Middle frontal gyrus (tissue), 1 donor: ENCODE data around the gene LRRTM4.

Source experiments
- DNase-seq: peaks from one replicate; pipeline ENCODE4 v3.0.0-alpha.2; 2015; ENCODE audit warnings: low spot score; ENCODE audit errors: extremely low spot score

Gene LRRTM4

GRCh38 chr2:77001895-77002294, 520.3 kb downstream of the LRRTM4 start:
- DNase-seq: no peak

DNA sequence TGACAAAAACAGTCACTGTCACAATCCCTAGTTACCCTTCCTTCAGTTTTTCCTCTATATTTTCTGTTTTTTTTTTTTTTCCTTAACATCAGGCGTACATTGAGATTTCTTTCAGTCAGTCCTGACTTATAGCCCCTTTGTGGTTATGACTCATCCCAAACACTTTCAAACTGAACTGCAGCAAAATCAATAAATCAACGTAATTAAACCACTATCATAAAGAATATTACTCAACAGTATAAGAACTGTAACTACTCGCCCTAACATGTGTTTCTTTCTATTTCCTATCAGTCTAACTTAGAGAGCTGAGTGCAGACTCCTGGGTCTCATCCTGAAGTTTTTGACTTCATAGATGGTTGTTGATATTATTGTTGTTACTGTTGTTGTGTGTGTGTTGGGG, 523.5 kb downstream of the LRRTM4 start:
- DNase-seq: no peak

DNA sequence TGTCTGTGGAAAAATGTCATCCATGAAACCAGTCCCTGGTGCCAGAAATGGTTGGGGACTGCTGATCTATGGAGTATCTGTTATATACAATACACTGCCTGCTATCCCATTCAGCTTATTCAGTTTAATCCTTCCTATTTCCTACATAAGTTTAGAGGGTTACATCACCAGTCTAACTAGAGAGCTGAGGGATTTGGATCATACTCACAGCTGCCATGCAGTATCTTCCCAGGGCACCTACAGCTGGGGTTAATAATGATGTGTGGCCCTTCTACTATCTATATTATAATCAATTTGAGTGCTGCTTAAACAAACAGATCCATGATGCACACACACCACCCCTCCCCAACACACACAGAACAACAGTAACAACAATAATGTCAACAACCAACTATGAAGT, 524.0 kb downstream of the LRRTM4 start:
- DNase-seq: no peak

GRCh38 chr2:76997296-76997695, 524.9 kb downstream of the LRRTM4 start:
- no peak for DNase-seq

DNA sequence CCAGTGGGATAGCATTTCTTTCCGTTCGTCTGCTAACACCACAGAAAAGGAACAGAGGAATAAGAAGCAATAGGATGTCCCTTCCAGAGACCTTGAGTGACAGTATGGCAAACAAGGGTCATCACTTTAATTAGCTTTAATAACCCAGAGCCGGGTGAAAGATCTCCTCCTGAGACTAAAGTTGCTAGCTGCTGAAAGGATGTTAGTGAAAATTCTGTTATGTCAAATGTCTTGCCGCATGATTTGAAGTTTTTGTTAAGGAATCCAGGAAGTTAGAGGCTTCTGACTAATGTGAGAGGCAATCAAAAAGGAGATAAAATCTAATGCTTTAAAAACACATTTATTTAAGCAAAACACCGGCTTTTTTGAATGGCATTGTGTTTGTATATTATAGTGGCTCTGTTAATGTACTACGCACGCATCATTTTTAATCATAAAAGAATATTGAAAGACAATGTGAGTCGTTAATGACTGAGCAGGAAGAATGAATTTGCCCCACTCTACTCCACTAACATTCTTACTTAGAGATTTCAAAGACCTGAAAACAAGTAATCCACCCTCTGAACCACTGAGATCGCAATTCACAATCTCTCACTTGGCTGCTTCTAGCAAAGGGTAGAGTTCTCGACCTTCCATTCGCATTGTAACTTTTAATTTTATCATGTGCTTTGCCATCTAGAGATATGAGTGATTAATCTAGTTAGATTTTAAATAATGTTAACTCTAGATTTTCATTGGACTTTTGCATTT, 536.6 kb downstream of the LRRTM4 start:
- no peak for DNase-seq

GRCh38 chr2:76984359-76984758, 537.8 kb downstream of the LRRTM4 start:
- no peak for DNase-seq

- DNase-seq: no peak
Observed at GRCh38 chr2:76980067-76980787, 541.9 kb downstream of the LRRTM4 start.

GRCh38 chr2:76977846-76978727, 544.1 kb downstream of the LRRTM4 start:
- DNase-seq: no peak

GRCh38 chr2:76975752-76976151, 546.4 kb downstream of the LRRTM4 start:
- no peak for DNase-seq

DNA sequence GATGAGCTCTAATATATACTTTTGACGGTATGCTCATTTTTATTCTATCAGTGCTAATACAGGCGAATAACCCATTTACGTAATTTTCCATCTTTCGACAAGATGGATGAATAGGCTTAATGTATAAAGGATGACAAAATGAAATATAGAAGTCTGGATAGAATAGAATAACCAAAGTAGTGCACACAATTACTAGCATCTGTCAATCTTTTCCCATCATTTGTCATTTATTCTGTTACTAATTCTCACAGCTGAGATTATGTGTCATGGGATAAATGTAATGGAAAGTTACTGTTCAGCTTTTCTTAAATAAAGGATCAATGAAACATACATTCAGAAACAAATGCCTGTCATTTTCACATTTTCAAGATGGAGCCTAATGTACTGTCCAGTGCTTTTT, 548.6 kb downstream of the LRRTM4 start:
- no peak for DNase-seq

DNA sequence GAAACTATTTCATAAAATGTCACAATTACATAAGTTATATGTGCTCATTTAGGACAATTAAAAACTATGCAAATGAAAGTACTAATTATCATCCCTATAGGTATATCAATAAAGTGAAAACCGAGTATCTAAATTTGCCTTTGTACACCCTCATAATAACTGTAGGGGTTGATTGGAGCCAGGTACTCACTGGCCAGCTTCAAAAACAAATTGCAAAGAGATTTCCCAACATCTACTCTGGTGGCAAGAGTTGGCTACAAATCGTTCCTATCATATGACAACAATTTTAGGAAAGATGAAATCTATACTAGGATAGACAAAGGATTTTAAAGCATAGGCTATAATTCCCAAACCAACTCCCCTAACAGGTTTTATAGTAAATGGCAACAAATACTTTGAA, 556.4 kb downstream of the LRRTM4 start:
- no peak for DNase-seq

DNA sequence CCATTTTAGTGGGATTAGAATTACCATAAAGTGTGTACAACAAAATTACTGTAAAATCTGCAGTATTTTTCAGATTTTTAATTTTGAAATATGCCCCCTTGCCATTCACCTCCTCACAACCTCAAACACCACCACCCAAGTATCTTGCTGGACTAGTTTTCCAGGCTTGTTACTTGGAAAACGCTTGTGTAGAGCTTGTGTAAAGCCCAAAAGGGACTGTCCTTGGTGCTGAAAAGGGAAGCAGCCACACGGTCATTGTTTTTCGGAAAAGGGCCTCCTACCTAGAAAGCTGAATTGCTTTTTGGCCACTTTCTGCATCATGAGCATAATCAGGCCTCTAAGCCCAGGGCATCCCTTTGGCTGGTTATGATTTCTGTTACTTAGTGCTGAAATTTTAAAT, 563.4 kb downstream of the LRRTM4 start:
- DNase-seq: no peak

GRCh38 chr2:76953733-76954347, 568.3 kb downstream of the LRRTM4 start:
- DNase-seq: peak; percentile 36

- DNase-seq: no peak
Observed at GRCh38 chr2:76946631-76947145, 575.5 kb downstream of the LRRTM4 start.

DNA sequence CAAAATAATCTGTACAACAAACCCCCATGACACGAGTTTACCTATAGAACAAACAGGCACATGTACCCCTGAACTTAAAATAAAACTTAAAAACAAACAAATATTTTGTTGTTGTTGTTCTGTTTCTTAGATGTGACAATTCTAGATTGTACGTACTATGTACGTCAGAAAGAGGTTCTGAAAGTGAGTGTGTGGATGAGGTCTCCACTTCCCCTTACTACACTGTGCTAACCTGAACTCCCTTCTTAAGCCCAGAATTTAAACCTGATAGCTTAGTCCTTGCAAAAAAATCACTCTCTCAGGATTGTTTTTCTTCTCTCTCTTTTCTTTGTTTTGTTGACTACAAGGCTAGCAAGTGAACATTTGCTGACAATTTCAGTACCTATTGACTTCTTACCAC, 581.6 kb downstream of the LRRTM4 start:
- no peak for DNase-seq

DNA sequence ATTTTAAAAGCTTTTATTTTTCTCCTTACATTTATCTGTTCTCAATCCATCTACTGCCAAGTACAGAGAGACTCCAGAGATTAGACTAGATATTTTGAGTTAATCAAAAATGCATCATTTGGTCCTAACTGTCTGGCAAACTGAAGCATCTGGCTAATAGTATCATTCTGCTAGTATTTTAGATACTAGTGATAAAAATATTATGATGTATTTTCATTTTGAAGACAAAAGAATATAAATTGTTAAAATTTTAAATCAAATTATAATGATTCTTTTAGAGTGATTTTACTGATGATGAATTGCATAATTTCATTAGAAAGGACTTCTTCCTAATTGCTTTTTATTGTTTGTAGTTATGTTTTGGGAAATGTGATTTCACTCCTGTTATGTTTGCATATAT, 584.0 kb downstream of the LRRTM4 start:
- DNase-seq: no peak

DNA sequence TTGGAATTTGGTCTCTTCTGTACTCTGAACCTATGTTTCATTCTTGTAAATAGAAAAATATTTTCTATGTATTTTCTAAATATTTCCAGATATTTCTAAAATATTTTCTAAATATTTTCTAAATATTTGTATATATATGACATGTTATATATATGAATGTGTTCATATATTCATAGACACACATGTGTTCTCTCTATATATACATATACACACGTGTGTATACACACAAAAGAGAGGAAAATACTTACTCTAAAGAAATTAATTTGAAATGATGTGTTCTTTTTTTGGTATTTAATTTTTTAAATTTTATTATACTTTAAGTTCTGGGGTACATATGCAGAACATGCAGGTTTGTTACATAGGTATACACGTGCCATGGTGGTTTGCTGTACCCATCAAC, 589.6 kb downstream of the LRRTM4 start:
- DNase-seq: no peak

DNA sequence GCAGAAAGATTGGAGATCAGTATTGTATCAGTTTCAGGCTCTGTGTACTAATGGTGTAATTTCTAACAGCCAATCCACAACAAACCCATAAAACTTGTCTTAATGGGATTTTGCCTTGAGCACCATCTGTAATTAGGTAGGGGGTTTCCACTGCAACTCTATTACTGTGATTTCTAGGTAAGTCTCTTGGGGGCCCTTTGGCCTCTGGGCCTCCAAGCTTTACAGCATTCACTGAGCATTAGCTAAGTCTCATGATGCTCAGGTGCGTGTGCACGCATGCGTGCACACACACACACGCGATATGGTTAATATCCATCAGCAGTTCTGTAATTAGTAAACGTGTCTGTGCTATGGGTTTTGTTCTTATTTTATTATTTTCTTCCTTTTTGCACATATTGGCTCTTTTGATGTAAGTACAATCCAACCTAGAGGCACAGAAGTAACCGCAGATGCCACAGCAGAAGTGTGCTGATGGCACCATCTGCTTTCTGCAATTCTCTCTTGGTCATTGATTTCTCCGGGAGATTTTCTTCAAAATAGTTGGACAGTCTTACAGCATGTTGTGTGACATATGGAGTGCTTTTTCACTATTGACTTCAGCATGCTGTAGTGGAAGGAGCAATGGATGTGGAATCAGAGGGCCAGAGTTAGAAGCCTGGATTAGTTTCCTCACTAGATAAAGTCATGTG, 592.0 kb downstream of the LRRTM4 start:
- peak; percentile 16 for DNase-seq

GRCh38 chr2:76928026-76928425, 594.1 kb downstream of the LRRTM4 start:
- no peak for DNase-seq

- no peak for DNase-seq
Observed at GRCh38 chr2:76921006-76921405, 601.2 kb downstream of the LRRTM4 start.

GRCh38 chr2:76895469-76895868, 626.7 kb downstream of the LRRTM4 start:
- DNase-seq: no peak
